Duodenal mucosa (tissue), 2 donors: Measurements from ENCODE around the gene SMIM28.
"Not testable (repeated sequence)": the region's sequence is repeated elsewhere in the genome, so short reads cannot be mapped to it uniquely, and the experiment has no call there.

Experiments
- H3K27ac ChIP-seq: one replicate; pipeline ENCODE4 v1.7.0; 2013; ENCODE audit warnings: low read depth, low read length
- H3K27me3 ChIP-seq, 2 donors: one replicate each; pipeline ENCODE4 v1.7.0; 2013; ENCODE audit warnings: low read length in 2 of 2, control low read depth in 1 of 2; ENCODE audit not compliant: insufficient read depth in 2 of 2, control insufficient read depth in 1 of 2
- H3K36me3 ChIP-seq, 2 donors: one replicate each; pipeline ENCODE4 v1.7.0; 2013; ENCODE audit warnings: low read length in 2 of 2, control low read depth in 1 of 2; ENCODE audit not compliant: insufficient read depth in 2 of 2, control insufficient read depth in 1 of 2
- H3K4me1 ChIP-seq, 2 donors: one replicate each; pipeline ENCODE4 v1.7.0; 2013; ENCODE audit warnings: low read length in 2 of 2, control low read depth in 1 of 2; ENCODE audit not compliant: insufficient read depth in 2 of 2, control insufficient read depth in 1 of 2
- H3K4me3 ChIP-seq, 2 donors: one replicate each; pipeline ENCODE4 v1.7.0; 2013; ENCODE audit warnings: low read length in 2 of 2, low read depth in 1 of 2
- H3K9ac ChIP-seq, 2 donors: one replicate each; pipeline ENCODE4 v1.7.0; 2013; ENCODE audit warnings: low read length in 2 of 2, low read depth in 1 of 2
- H3K9me3 ChIP-seq, 2 donors: one replicate each; pipeline ENCODE4 v1.7.0; 2013; ENCODE audit warnings: low read length in 2 of 2, control low read depth in 1 of 2; ENCODE audit not compliant: control insufficient read depth in 1 of 2

The SMIM28 gene

DNA sequence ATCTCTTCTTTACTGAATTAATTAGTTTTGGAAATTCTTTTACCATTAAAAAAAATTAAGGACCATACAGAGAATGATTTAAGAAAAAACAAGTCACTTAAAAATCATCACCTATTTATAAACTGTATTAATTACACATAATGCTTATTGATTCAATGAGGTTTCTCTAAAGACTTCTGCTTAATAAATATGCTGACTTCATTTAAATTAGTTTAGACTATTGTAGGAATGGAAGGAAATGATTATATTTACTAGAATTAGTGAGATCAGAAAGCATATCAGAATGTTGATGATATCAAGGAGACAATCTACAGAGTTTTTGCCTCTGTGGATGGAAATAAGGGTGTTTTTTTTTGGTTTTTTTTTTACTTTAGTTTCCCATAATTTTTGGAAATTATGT, 34.6 kb upstream of the SMIM28 start:
- no peak overlapping the region for H3K27ac ChIP-seq
- no peaks in the 10 kb centered on the region for H3K36me3 ChIP-seq
- H3K4me1 ChIP-seq, result no peaks in the 10 kb centered on the region
- no peaks in the 10 kb centered on the region for H3K27me3 ChIP-seq
- H3K9ac ChIP-seq, result no peak overlapping the region
- no peak overlapping the region for H3K4me3 ChIP-seq
- no peaks in the 10 kb centered on the region for H3K9me3 ChIP-seq

DNA sequence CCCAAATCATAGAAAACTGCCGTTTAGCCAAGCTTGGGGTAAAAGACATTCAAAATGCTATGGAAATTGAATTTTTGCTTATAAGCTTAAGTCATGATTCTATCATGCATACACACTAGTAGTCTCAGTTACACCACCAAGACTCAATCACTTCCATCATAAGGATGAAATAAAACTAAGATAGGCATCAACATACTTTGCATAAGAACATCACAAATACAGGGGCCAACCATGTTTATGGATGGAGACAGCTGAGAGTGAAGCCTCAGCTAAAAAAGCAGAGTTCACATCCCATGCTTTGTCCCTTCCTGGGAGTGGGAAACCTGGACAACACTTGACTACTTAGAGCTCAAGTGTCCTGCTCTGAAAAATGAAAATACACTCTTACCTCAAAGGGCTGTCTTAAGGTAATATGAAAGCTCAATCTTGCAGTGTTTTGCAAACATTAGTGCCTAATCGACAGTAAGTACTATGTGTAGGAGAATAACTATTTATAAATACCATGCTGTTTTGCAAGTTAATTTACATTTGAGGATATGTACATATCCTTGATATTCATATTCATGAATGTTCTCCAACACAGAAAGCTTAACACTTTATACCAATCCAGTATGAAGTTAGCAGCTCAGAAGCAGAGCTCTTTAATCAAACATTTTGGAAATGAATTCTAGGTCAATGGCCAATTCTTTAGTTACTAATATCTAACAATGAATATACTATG, 32.0 kb upstream of the SMIM28 start:
- Histone ChIP-seq H3K4me1 (no peaks in the 10 kb centered on the region), H3K27ac (no peak overlapping the region), H3K4me3 (no peak overlapping the region), H3K9me3 (no peaks in the 10 kb centered on the region), H3K9ac (no peak overlapping the region), H3K27me3 (no peaks in the 10 kb centered on the region), H3K36me3 (no peaks in the 10 kb centered on the region)

DNA sequence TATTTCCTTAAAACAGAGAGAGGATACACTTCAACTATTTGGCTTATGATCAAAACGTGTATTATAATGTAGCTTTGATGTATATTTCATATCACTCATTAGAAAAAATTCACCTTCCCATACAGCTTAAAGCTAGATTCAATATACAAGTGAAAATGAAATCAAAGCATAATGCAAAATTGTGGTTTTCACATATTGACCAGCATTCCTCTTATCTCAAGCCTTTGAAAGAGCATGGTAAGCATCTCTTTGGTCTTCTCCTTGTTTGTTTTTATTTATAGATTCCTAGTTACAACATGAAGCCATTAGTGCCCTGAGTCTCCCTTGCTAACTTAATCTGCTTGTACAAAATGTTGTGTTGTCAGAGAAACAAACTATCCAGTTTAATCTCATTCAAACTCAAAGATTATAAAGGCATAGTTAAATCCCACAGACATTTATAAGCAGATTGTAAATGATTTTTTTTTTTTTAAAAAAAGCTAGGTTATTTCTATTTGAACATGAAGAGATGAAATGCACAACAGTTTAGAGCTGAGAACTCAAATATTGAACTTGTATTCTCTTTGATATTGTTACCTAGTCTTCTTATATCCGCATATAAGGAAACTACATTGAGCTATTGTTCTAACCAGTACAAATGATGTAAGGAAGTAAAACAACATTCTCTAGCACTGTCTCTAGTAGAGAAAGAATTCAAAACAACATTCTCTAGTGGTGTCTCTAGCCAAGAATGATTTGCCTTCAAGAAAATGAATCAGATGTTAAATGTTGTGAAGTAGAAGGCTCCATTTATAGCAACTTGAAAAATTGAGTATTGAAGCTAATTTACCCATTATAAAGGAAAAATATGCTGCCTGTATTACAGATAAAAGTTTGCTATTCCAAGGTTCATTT, 31.2 kb upstream of the SMIM28 start:
- no peaks in the 10 kb centered on the region for H3K4me1 ChIP-seq
- no peaks in the 10 kb centered on the region for H3K27me3 ChIP-seq
- no peaks in the 10 kb centered on the region for H3K9me3 ChIP-seq
- H3K9ac ChIP-seq, result no peak overlapping the region
- no peaks in the 10 kb centered on the region for H3K36me3 ChIP-seq
- H3K4me3 ChIP-seq, result no peak overlapping the region
- no peak overlapping the region for H3K27ac ChIP-seq

DNA sequence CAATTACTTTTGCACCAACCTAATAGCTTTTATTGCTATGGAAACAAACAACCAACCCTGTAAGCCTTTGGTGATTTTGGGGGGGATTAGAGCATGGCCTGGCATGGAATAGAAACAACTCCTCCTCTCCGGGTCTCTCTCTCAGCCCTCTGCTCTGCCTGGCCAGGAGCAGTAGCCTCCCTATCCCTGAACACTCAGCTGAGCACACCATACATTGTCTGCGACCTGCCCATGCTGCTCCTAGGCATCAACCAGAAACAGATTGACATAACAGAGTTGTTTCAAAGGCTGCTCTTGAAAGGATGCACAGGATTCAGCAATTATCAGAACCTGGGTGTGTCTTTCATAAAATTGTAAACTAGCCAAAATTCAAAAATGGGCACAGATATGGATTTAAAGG, 29.8 kb upstream of the SMIM28 start:
- Histone ChIP-seq H3K36me3 (no peaks in the 10 kb centered on the region), H3K4me3 (no peak overlapping the region), H3K9me3 (no peaks in the 10 kb centered on the region), H3K27ac (no peak overlapping the region), H3K4me1 (no peaks in the 10 kb centered on the region), H3K9ac (no peak overlapping the region), H3K27me3 (no peaks in the 10 kb centered on the region)

DNA sequence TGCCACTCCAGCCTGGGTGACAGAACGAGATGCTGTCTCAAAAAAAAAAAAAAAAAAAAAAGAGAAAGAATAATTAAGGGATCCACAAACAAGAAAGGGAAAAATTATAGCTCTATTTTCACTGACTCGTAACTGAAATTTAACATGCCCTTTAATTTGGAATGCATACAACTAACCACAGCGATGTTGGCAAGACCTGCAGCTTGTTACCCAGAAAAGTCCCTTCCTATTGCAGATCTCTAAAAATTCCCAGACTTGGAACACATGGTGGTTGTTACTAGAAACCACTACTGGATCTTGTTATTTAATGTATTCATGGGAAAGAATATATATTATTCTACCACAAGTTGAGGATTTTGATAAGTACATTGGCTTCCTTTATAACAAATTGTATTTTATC, 27.8 kb upstream of the SMIM28 start:
- Histone ChIP-seq H3K4me1 (no peaks in the 10 kb centered on the region), H3K9me3 (no peaks in the 10 kb centered on the region), H3K4me3 (no peak overlapping the region), H3K27me3 (no peaks in the 10 kb centered on the region), H3K27ac (no peak overlapping the region), H3K36me3 (no peaks in the 10 kb centered on the region), H3K9ac (no peak overlapping the region)

DNA sequence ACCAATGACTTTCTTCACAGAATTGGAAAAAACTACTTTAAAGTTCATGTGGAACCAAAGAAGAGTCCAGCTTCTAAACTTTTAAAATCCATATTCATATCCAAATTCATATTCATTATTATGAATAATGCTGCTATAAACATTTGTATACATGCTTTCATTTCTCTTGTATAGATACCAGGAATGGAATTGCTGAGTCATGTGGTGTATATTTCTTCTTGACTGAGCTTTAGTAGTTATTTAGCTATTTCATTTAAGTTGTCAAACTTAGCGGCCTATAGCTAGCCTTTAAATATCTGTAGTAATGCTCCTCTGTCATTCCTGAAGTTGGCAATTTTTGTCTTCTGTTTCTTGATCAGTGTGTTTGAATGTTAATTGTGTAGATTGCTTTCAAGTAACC, 19.8 kb upstream of the SMIM28 start:
- no peaks in the 10 kb centered on the region for H3K9me3 ChIP-seq
- H3K9ac ChIP-seq, result no peak overlapping the region
- no peak overlapping the region for H3K4me3 ChIP-seq
- H3K27ac ChIP-seq, result no peak overlapping the region
- no peaks in the 10 kb centered on the region for H3K36me3 ChIP-seq
- H3K4me1 ChIP-seq, result no peaks in the 10 kb centered on the region
- no peaks in the 10 kb centered on the region for H3K27me3 ChIP-seq

DNA sequence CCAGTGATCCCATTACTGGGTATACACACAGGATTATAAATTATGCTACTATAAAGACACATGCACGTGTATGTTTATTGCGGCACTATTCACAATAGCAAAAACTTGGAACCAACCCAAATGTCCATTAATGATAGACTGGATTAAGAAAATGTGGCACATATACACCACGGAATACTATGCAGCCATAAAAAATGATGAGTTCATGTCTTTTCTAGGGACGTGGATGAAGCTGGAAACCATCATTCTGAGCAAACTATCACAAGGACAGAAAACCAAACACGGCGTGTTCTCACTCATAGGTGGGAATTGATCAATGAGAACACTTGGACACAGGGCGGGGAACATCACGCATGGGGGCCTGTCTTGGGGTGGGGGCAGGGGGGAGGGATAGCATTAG, 9.0 kb upstream of the SMIM28 start:
- not testable (repeated sequence) for H3K27me3 ChIP-seq, H3K4me3 ChIP-seq, H3K36me3 ChIP-seq, H3K27ac ChIP-seq, H3K4me1 ChIP-seq, H3K9me3 ChIP-seq, H3K9ac ChIP-seq

DNA sequence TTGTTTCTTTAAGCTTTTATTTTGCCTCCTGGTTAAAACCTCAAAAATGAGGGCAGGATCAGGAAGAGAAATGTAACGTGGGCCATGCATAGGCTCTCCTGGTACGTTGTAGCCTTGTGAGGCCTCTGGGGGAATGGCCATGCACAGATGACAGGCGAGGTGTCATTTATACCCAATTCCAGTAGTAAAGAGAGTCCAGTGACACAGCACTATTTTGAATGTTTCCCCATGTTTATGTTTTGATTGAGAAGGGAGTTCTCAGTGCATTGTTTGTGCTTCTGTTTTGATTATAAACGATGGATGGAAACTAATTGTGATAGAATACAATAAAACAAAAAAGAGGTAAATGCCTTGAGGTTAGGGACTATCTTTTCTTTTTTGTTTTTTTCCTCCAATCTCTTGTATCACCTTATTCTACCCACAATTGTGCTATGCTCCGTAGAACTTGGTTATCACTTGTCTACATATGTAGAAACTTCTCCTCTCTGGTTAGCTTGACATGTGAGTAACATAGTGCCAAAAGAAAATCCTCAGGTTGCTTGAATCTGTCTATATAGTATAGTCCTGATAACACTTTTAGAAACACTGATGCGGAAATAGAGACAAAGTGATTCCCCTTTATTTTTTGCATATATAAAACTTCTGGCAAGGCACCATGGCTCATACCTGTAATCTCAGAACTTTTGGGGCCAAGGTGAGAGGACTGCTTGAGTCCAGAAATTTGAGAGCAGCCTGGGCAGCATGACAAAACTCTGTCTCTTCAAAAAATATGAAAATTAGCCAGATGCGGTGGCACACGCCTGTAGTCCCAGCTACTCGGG, 6.9 kb upstream of the SMIM28 start:
- H3K9ac ChIP-seq, result no peak overlapping the region
- H3K27ac ChIP-seq, result no peak overlapping the region
- H3K4me3 ChIP-seq, result no peak overlapping the region
- H3K27me3 ChIP-seq, result no peaks in the 10 kb centered on the region
- H3K36me3 ChIP-seq, result no peaks in the 10 kb centered on the region
- no peaks in the 10 kb centered on the region for H3K9me3 ChIP-seq
- H3K4me1 ChIP-seq, result peaks cover 0 to 6% of the 10 kb centered on the region in 2 donors

DNA sequence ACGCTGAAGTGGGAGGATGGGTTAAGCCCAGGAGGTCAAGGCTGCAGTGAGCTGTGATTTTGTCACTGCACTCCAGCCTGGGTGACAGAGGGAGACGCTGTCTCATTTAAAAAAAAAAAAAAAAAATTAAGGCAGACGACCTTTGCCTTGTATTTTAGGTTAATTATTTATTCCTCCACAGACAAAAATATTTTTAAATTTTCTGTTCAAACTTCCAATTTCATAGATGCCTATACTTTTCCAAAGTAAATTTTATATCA, 6.3 kb upstream of the SMIM28 start:
- H3K27me3 ChIP-seq, result no peaks in the 10 kb centered on the region
- no peaks in the 10 kb centered on the region for H3K9me3 ChIP-seq
- H3K4me3 ChIP-seq, result no peak overlapping the region
- H3K4me1 ChIP-seq, result peaks cover 0 to 6% of the 10 kb centered on the region in 2 donors
- H3K36me3 ChIP-seq, result no peaks in the 10 kb centered on the region
- H3K9ac ChIP-seq, result no peak overlapping the region
- H3K27ac ChIP-seq, result no peak overlapping the region

DNA sequence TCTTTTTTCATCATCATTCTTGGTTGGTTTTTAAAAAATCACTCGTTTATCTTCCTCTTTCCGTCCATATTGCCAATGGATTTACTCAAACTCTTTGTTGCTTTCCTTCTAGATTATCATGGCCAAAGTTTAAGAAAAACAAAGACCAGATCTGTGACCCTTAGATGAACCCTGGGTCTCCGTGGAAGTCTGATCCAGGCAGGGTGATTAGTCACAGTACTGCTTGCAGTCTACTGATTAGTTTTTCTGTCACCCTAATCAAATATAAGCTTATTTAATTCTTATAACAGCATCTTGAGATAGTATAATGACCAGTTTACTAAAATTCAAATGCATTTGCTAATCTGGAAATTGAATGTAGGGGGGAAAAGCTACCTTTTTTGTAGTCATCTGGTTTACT, 6.0 kb upstream of the SMIM28 start:
- Histone ChIP-seq H3K9ac (no peak overlapping the region), H3K4me3 (no peak overlapping the region), H3K27ac (no peak overlapping the region), H3K27me3 (no peaks in the 10 kb centered on the region), H3K9me3 (no peaks in the 10 kb centered on the region), H3K4me1 (peaks cover 0 to 6% of the 10 kb centered on the region in 2 donors), H3K36me3 (no peaks in the 10 kb centered on the region)
